NT2/D1 (cell line): Measurements from ENCODE around the gene MRPL22.

Experiments
- YY1 ChIP-seq: IDR thresholded peaks from 2 replicates; pipeline ENCODE4 v1.6.1; 2011; ENCODE audit not compliant: insufficient read length, insufficient read depth
- ZNF274 ChIP-seq: IDR thresholded peaks from 2 replicates; pipeline ENCODE4 v1.6.1; 2011; ENCODE audit warnings: mild to moderate bottlenecking, low read depth, low read length

GRCh38 chr5:154986151-154986550, 45.3 kb downstream of the MRPL22 start:
- TF ChIP-seq ZNF274 (no peak), YY1 (no peak)
